GM12878 (cell line): ENCODE data around the gene RFK. TPM values are rescaled to one million over a fixed set of nuclear protein-coding genes. Genes with fewer than 3 reads are reported as not detected.

ENCODE experiments used
- ATAC-seq: fragments of 200-7000 bp; cut with Tn5 transposase; 3 replicates; pipeline ENCODE4 v1.9.1; 2020; ENCODE audit warnings: mild to moderate bottlenecking, moderate library complexity
- BruUV-seq: library from RNA; stranded (reverse); fragments of 400-500 nt; replicated peaks from 2 replicates; lab custom pipeline; 2021; lab: Mats Ljungman, UMichigan
- CTCF ChIA-PET: fragments of 300-600 bp; sonication (Branson Sonifier 250); formaldehyde crosslinking; extraction: SDS; loops from one replicate; lab custom pipeline; 2021; ENCODE audit warnings: inconsistent platforms; lab: Yijun Ruan, JAX
- POLR2A ChIA-PET: fragments of 350-600 bp; formaldehyde crosslinking; extraction: SDS; loops from one replicate; lab custom pipeline; 2021; ENCODE audit warnings: inconsistent platforms; lab: Charles Lee
- RAD21 ChIA-PET: fragments of 300-600 bp; sonication (Branson Sonifier 250); formaldehyde crosslinking; loops from one replicate; lab custom pipeline; 2023; ENCODE audit warnings: antibody characterized with exemption; ENCODE audit not compliant: unreplicated experiment; lab: Charles Lee
- SMC1A ChIA-PET: fragments of 300-600 bp; sonication (Branson Sonifier 250); formaldehyde crosslinking; loops from one replicate; lab custom pipeline; 2023; ENCODE audit not compliant: unreplicated experiment, uncharacterized antibody; lab: Charles Lee
- DNase-seq: peaks from one replicate; pipeline ENCODE4 v3.0.0-alpha.2; 2011; ENCODE audit warnings: low read depth, low spot score
- FAIRE-seq: peaks from 3 replicates; lab custom pipeline; 2011; peaks lifted over from hg19 to GRCh38; lab: Jason Lieb, UNC
- H2AFZ ChIP-seq: 2 replicates; pipeline ENCODE4 v1.6.0; 2011; ENCODE audit warnings: low read depth, low read length, control low read depth; ENCODE audit not compliant: control insufficient read depth
- H3K27ac ChIP-seq: 2 replicates; pipeline ENCODE4 v1.5.1; 2011; ENCODE audit warnings: control low read depth; ENCODE audit not compliant: control insufficient read depth, insufficient read depth
- H3K27me3 ChIP-seq, 2 experiments: replicated peaks in 1 of 2; 2 replicates each; pipeline versions ENCODE4 v1.6.0 to v1.6.1; 2011; ENCODE audit warnings: low read length in 1 of 2; ENCODE audit not compliant: control insufficient read depth in 2 of 2, insufficient read depth in 2 of 2
- H3K36me3 ChIP-seq, 2 experiments: 2 replicates each; pipeline ENCODE4 v1.5.1; 2011; ENCODE audit warnings: low read length in 1 of 2; ENCODE audit not compliant: control insufficient read depth in 2 of 2, insufficient read depth in 2 of 2
- H3K4me1 ChIP-seq: 2 replicates; pipeline ENCODE4 v1.6.1; 2011; ENCODE audit warnings: mild to moderate bottlenecking, low read length, moderate library complexity, mixed read lengths; ENCODE audit not compliant: control insufficient read depth, insufficient read depth
- H3K4me2 ChIP-seq: 2 replicates; pipeline ENCODE4 v1.6.0; 2011; ENCODE audit warnings: control low read depth; ENCODE audit not compliant: control insufficient read depth, insufficient read depth
- H3K4me3 ChIP-seq: fragments of 200-600 bp; sonication (generic); 2 replicates; pipeline ENCODE4 v1.5.1; 2016
- H3K79me2 ChIP-seq: 2 replicates; pipeline ENCODE4 v1.6.0; 2011; ENCODE audit warnings: low read length; ENCODE audit not compliant: control insufficient read depth, insufficient read depth
- H3K9ac ChIP-seq: 2 replicates; pipeline ENCODE4 v1.8.0; 2011; ENCODE audit warnings: low read length, control low read depth, mixed read lengths; ENCODE audit not compliant: control insufficient read depth, insufficient read depth
- H3K9me3 ChIP-seq: replicated peaks from 3 replicates; pipeline ENCODE4 v1.5.1; 2011; ENCODE audit warnings: mild to moderate bottlenecking, low read length; ENCODE audit not compliant: control insufficient read depth, insufficient read depth
- H4K20me1 ChIP-seq: 2 replicates; pipeline ENCODE4 v1.6.0; 2011; ENCODE audit not compliant: control insufficient read depth, insufficient read depth
- ASH2L ChIP-seq: fragments of 300-600, 200-600 bp; sonication (generic); IDR thresholded peaks from 2 replicates; pipeline ENCODE4 v1.6.1; 2017; ENCODE audit warnings: low read depth, mild to moderate bottlenecking, borderline replicate concordance
- CBX5 ChIP-seq: sonication (generic); IDR thresholded peaks from 2 replicates; pipeline ENCODE4 v1.6.1; 2016; ENCODE audit warnings: low read depth, moderate library complexity, mild to moderate bottlenecking, inconsistent platforms
- DPF2 ChIP-seq: fragments of 450-650 bp; IDR thresholded peaks from 2 replicates; pipeline ENCODE4 v1.6.1; 2017; ENCODE audit warnings: mild to moderate bottlenecking
- EED ChIP-seq: sonication (generic); IDR thresholded peaks from 2 replicates; pipeline ENCODE4 v1.6.1; 2016; ENCODE audit warnings: antibody characterized with exemption, low read depth
- FOXM1 ChIP-seq: IDR thresholded peaks from 2 replicates; pipeline ENCODE4 v1.6.1; 2012; ENCODE audit warnings: low read depth, mild to moderate bottlenecking, inconsistent platforms, low read length, moderate library complexity
- IKZF1 ChIP-seq: fragments of 450-650 bp; conservative IDR thresholded peaks from 2 replicates; pipeline ENCODE4 v1.6.1; 2017; ENCODE audit warnings: antibody characterized with exemption, mild to moderate bottlenecking
- IKZF2 ChIP-seq, 2 experiments: fragments of 450-650 bp; IDR thresholded peaks; 2 replicates each; pipeline ENCODE4 v1.6.1; 2017; ENCODE audit warnings: mild to moderate bottlenecking in 2 of 2, moderate library complexity in 2 of 2
- JUNB ChIP-seq: IDR thresholded peaks from 2 replicates; pipeline ENCODE4 v1.6.1; 2016; ENCODE audit warnings: antibody characterized with exemption, mild to moderate bottlenecking
- MEF2A ChIP-seq: IDR thresholded peaks from 2 replicates; pipeline ENCODE4 v1.6.1; 2011; ENCODE audit warnings: low read depth, mild to moderate bottlenecking, low read length, moderate library complexity; ENCODE audit not compliant: insufficient read depth
- NBN ChIP-seq: fragments of 450-650 bp; IDR thresholded peaks from 2 replicates; pipeline ENCODE4 v1.6.1; 2016
- NFIC ChIP-seq: IDR thresholded peaks from 2 replicates; pipeline ENCODE4 v1.6.1; 2012; ENCODE audit warnings: low read depth, mild to moderate bottlenecking, inconsistent platforms, low read length, moderate library complexity
- NR2F1 ChIP-seq: fragments of 450-650 bp; conservative IDR thresholded peaks from 2 replicates; pipeline ENCODE4 v1.6.1; 2017; ENCODE audit warnings: mild to moderate bottlenecking
- PML ChIP-seq: IDR thresholded peaks from 2 replicates; pipeline ENCODE4 v1.6.1; 2012; ENCODE audit warnings: low read length, inconsistent platforms
- POU2F2 ChIP-seq: IDR thresholded peaks from 3 replicates; pipeline ENCODE4 v1.6.1; 2011; ENCODE audit warnings: low read depth, mild to moderate bottlenecking, low read length, borderline replicate concordance
- RAD21 ChIP-seq: IDR thresholded peaks from 2 replicates; pipeline ENCODE4 v1.6.1; 2011; ENCODE audit warnings: mild to moderate bottlenecking, low read depth, low read length, moderate library complexity; ENCODE audit not compliant: insufficient read depth
- RUNX3 ChIP-seq: IDR thresholded peaks from 2 replicates; pipeline ENCODE4 v1.6.1; 2012; ENCODE audit warnings: low read length, inconsistent platforms
- SIN3A ChIP-seq: IDR thresholded peaks from 2 replicates; pipeline ENCODE4 v1.6.1; 2012; ENCODE audit warnings: low read depth, low read length, improper control_type of control experiment
- SMC3 ChIP-seq: IDR thresholded peaks from 2 replicates; pipeline ENCODE4 v1.6.1; 2011; ENCODE audit warnings: low read length, improper control_type of control experiment, borderline replicate concordance
- SUPT20H ChIP-seq: IDR thresholded peaks from 2 replicates; pipeline ENCODE4 v1.6.1; 2011; ENCODE audit warnings: low read depth, mild to moderate bottlenecking, low read length, moderate library complexity, borderline replicate concordance; ENCODE audit not compliant: control insufficient read depth
- YY1 ChIP-seq: IDR thresholded peaks from 2 replicates; pipeline ENCODE4 v1.6.1; 2011; ENCODE audit warnings: low read depth, mild to moderate bottlenecking, low read length
- WGBS: methylation state at CpG from one replicate; pipeline ENCODE4 v1.1.6; 2016; ENCODE audit warnings: low lambda C conversion rate; ENCODE audit not compliant: insufficient replicate concordance, insufficient coverage; ENCODE audit errors: missing lambda C conversion rate; 5-methylcytosine and 5-hydroxymethylcytosine counted together
- in situ Hi-C: fragments of 300-500 bp; cut with MboI; formaldehyde crosslinking; loops from 9 replicates; pipeline ENCODE4 v1.14.3; 2018; ENCODE audit warnings: mixed read lengths
- intact Hi-C: fragments of 100-400 bp; cut with micrococcal nuclease; formaldehyde crosslinking; loops from one replicate; pipeline ENCODE4 v1.14.2; 2022; ENCODE audit not compliant: unreplicated experiment
- polyA plus RNA-seq, 11 experiments: library from polyadenylated mRNA; depleted of rRNA in 4 of 11; unstranded in 6 of 11; stranded (reverse) in 5 of 11; fragments of >200 nt; fragmentation: Nextera tagmentation in 4 of 11; fragmentation: Illumina TruSeq in 1 of 11; extraction: Ambion mirVana in 4 of 11; extraction: Trizol in 1 of 11; gene quantifications; 1 replicate in 1 of 11; 2 replicates in 10 of 11; pipeline versions ENCODE4 v1.2.1 to v1.2.3, GENCODE V29; 2011 to 2016; ENCODE audit warnings: inconsistent platforms in 2 of 11, missing spikeins in 2 of 11, low read depth in 1 of 11
- total RNA-seq, 4 experiments: library from RNA; depleted of rRNA in 3 of 4; stranded (reverse); fragments of >200 nt in 3 of 4; fragmentation: Illumina TruSeq in 1 of 4; extraction: Trizol in 1 of 4; gene quantifications; 2 replicates each; pipeline versions ENCODE4 v1.2.1 to v1.2.3, GENCODE V29; 2013 to 2021
- TF ChIP-seq, protein P1 (sequence below): fragments of 450-650 bp; IDR thresholded peaks from 2 replicates; pipeline ENCODE4 v1.6.1; 2016; ENCODE audit warnings: mild to moderate bottlenecking
- TF ChIP-seq, protein P2 (sequence below): IDR thresholded peaks from 2 replicates; pipeline ENCODE4 v1.6.1; 2012; ENCODE audit warnings: low read length, inconsistent platforms

The RFK gene
- total and polyA plus RNA-seq, 10 of the 15 experiments (the other 5 are each of a cell fraction or from before 2014, with no cell fraction given): 4.4 to 18.6 (median 11.6) TPM

DNA sequence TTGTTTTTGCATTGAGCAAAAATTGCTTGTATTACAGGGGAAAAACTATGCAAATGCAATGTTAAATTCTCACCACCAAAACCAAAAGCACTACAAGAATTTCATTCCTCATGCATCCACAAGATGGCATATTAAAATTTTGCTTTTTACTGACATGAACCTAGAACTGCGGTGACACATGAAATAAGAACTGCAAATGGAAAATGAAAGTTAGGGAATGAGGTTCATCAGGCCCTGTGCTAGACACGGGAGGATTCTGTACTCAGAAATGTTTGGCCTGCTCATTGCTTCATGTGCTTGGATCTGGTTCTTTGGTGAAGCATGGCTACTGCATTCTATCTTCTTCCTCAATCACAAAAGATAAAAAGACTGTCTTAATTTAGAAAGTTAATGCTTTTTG, 9.1 kb upstream of the RFK start:
- H3K36me3 ChIP-seq: no peaks in the 10 kb centered on the region
- H3K27ac ChIP-seq: no peak overlapping the region
- H3K4me2 ChIP-seq: 0 out of 2 replicates have a peak overlapping the region, but pooled peaks have one; percentile 49
- H4K20me1 ChIP-seq: no peaks in the 10 kb centered on the region
- SMC1A ChIA-PET: interaction anchor here (0.6 kb wide), 1 partner anchor 10 kb away, joined by 3 read pairs; the partner anchor contains the start of gene RFK
- in situ Hi-C loops (no loop called here), intact Hi-C loops (loop anchor here (1.0 to 5.0 kb wide), 4 partner anchors 38 to 299 kb away; no protein-coding TSS in a partner anchor)
- 0% methylated on average over 2 of the region's 2 CpGs for WGBS
- RAD21 ChIA-PET: no interaction called here
- FAIRE-seq: peak; percentile 75
- POLR2A ChIA-PET: no interaction called here
- no peak overlapping the region for H3K9ac ChIP-seq
- H3K9me3 ChIP-seq: no peaks in the 10 kb centered on the region
- peak; percentile 88 for ATAC-seq
- no TSS peak for BruUV-seq
- peak overlapping the region; percentile 42; the same call in 1 of the 2 replicates for H2AFZ ChIP-seq
- H3K4me1 ChIP-seq: peaks cover 10% of the 10 kb centered on the region
- CTCF ChIA-PET: no interaction called here
- no peaks in the 10 kb centered on the region for H3K79me2 ChIP-seq
- DNase-seq: peak; percentile 55
- H3K27me3 ChIP-seq: no peaks in the 10 kb centered on the region
- no peak overlapping the region; the same call in 1 of the 2 replicates for H3K4me3 ChIP-seq
- TF ChIP-seq IKZF1 (peak; percentile 64; the same call in 1 of the 2 replicates), CBX5 (0 out of 2 replicates have a peak, but pooled peaks have one; percentile 44), DPF2 (0 out of 2 replicates have a peak, but pooled peaks have one; percentile 20), SIN3A (no peak), RAD21 (peak; percentile 74), RUNX3 (peak; percentile 85), PML (peak; percentile 63; the same call in 1 of the 2 replicates), MEF2A (0 out of 2 replicates have a peak, but pooled peaks have one; percentile 44), POU2F2 (peak; percentile 84; the same call in 1 of the 3 replicates), SMC3 (peak; percentile 68; the same call in 1 of the 2 replicates), EED (peak; percentile 81), JUNB (peak; percentile 25; the same call in 1 of the 2 replicates), ASH2L (no peak), NR2F1 (no peak), NBN (0 out of 2 replicates have a peak, but pooled peaks have one; percentile 11), NFIC (no peak), YY1 (0 out of 2 replicates have a peak, but pooled peaks have one; percentile 31), IKZF2 (IDR thresholded peaks at IDR 0.05) (peak; percentile 78 to 79), FOXM1 (peak; percentile 51; the same call in 1 of the 2 replicates), SUPT20H (no peak)
- TF ChIP-seq, protein P1, sequence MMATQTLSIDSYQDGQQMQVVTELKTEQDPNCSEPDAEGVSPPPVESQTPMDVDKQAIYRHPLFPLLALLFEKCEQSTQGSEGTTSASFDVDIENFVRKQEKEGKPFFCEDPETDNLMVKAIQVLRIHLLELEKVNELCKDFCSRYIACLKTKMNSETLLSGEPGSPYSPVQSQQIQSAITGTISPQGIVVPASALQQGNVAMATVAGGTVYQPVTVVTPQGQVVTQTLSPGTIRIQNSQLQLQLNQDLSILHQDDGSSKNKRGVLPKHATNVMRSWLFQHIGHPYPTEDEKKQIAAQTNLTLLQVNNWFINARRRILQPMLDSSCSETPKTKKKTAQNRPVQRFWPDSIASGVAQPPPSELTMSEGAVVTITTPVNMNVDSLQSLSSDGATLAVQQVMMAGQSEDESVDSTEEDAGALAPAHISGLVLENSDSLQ: 0 out of 2 replicates have a peak, but pooled peaks have one; percentile 40
- TF ChIP-seq, protein P2, sequence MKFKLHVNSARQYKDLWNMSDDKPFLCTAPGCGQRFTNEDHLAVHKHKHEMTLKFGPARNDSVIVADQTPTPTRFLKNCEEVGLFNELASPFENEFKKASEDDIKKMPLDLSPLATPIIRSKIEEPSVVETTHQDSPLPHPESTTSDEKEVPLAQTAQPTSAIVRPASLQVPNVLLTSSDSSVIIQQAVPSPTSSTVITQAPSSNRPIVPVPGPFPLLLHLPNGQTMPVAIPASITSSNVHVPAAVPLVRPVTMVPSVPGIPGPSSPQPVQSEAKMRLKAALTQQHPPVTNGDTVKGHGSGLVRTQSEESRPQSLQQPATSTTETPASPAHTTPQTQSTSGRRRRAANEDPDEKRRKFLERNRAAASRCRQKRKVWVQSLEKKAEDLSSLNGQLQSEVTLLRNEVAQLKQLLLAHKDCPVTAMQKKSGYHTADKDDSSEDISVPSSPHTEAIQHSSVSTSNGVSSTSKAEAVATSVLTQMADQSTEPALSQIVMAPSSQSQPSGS: peak; percentile 67
